ENCODE data around the gene RAMAC. TPM values are rescaled to one million over a fixed set of nuclear protein-coding genes. Genes with fewer than 3 reads are reported as not detected.
A peak's percentile ranks its signal among the peaks of the same experiment; 100 is the strongest.

RAMAC gene
- total RNA-seq, 2 donors from 2014 or later = 37.3 to 40.8 TPM

- Histone ChIP-seq H3K4me1 (ENCODE audit: control insufficient read depth, insufficient read depth, low read length) (peaks cover 6% of the 10 kb centered on the region), H3K4me3 (ENCODE audit: low read length) (peak overlapping the region; percentile 98), H3K9me3 (ENCODE audit: control insufficient read depth, low read length) (no peaks in the 10 kb centered on the region), H3K27ac (ENCODE audit: low read depth, low read length) (no peak overlapping the region), H3K9ac (ENCODE audit: extremely low read depth, low read length, poor library complexity, severe bottlenecking) (no peak overlapping the region), H3K27me3 (ENCODE audit: control insufficient read depth, insufficient read depth, low read length, poor library complexity, severe bottlenecking) (no peaks in the 10 kb centered on the region), H3K36me3 (ENCODE audit: control insufficient read depth, insufficient read depth, low read length) (peaks cover 43% of the 10 kb centered on the region)
- peaks cover 9% of the 10 kb centered on the region for H3K4me1 Mint-ChIP-seq
- H3K36me3 Mint-ChIP-seq (ENCODE audit: low read depth) = peaks cover 39% of the 10 kb centered on the region
- 98 to 100% methylated on average over 6 of the region's 6 CpGs for WGBS, 2 experiments (ENCODE audit: insufficient coverage in 1 of 2, insufficient read length in 1 of 2)
- DNase-seq = no peak
- H3K9me3 Mint-ChIP-seq = peaks cover 19% of the 10 kb centered on the region
- TF ChIP-seq CTCF (conservative IDR thresholded peaks at IDR 0.05) = no peak
- peaks cover 2% of the 10 kb centered on the region for H3K27me3 Mint-ChIP-seq (ENCODE audit: insufficient read depth)
- no peak overlapping the region for H3K27ac Mint-ChIP-seq
- H3K4me3 Mint-ChIP-seq = peak overlapping the region; percentile 97
These were observed 26.6 kb downstream of the RAMAC start for GRCh38 chr15:83012636-83013035.

- H3K4me3 ChIP-seq (ENCODE audit: low read length) = no peak overlapping the region
- H3K27ac ChIP-seq (ENCODE audit: low read depth, low read length) = no peak overlapping the region
- peaks cover 19% of the 10 kb centered on the region for H3K9me3 Mint-ChIP-seq
- DNase-seq = no peak
- peaks cover 9% of the 10 kb centered on the region for H3K4me1 Mint-ChIP-seq
- peaks cover 38% of the 10 kb centered on the region for H3K36me3 Mint-ChIP-seq (ENCODE audit: low read depth)
- WGBS, 2 experiments (ENCODE audit: insufficient coverage in 1 of 2, insufficient read length in 1 of 2) = 80 to 96% methylated on average over 3 to 5 of the region's 5 CpGs
- peaks cover 6% of the 10 kb centered on the region for H3K4me1 ChIP-seq (ENCODE audit: control insufficient read depth, insufficient read depth, low read length)
- H3K9me3 ChIP-seq (ENCODE audit: control insufficient read depth, low read length) = no peaks in the 10 kb centered on the region
- peaks cover 43% of the 10 kb centered on the region for H3K36me3 ChIP-seq (ENCODE audit: control insufficient read depth, insufficient read depth, low read length)
- no peak overlapping the region for H3K4me3 Mint-ChIP-seq
- H3K9ac ChIP-seq (ENCODE audit: extremely low read depth, low read length, poor library complexity, severe bottlenecking) = no peak overlapping the region
- TF ChIP-seq CTCF (conservative IDR thresholded peaks at IDR 0.05) = no peak
- H3K27me3 Mint-ChIP-seq (ENCODE audit: insufficient read depth) = peaks cover 2% of the 10 kb centered on the region
- no peak overlapping the region for H3K27ac Mint-ChIP-seq
- no peaks in the 10 kb centered on the region for H3K27me3 ChIP-seq (ENCODE audit: control insufficient read depth, insufficient read depth, low read length, poor library complexity, severe bottlenecking)
These were observed 28.2 kb downstream of the RAMAC start for GRCh38 chr15:83014205-83014653.

- Mint-ChIP-seq H3K27me3 (ENCODE audit: insufficient read depth) (peaks cover 2% of the 10 kb centered on the region), H3K9me3 (peaks cover 7% of the 10 kb centered on the region), H3K27ac (no peak overlapping the region), H3K4me3 (no peak overlapping the region), H3K36me3 (ENCODE audit: low read depth) (peaks cover 33% of the 10 kb centered on the region), H3K4me1 (peaks cover 9% of the 10 kb centered on the region)
- DNase-seq = no peak
- Histone ChIP-seq H3K9me3 (ENCODE audit: control insufficient read depth, low read length) (no peaks in the 10 kb centered on the region), H3K36me3 (ENCODE audit: control insufficient read depth, insufficient read depth, low read length) (peaks cover 40% of the 10 kb centered on the region), H3K4me1 (ENCODE audit: control insufficient read depth, insufficient read depth, low read length) (peaks cover 6% of the 10 kb centered on the region), H3K27me3 (ENCODE audit: control insufficient read depth, insufficient read depth, low read length, poor library complexity, severe bottlenecking) (no peaks in the 10 kb centered on the region), H3K4me3 (ENCODE audit: low read length) (no peak overlapping the region), H3K9ac (ENCODE audit: extremely low read depth, low read length, poor library complexity, severe bottlenecking) (no peak overlapping the region), H3K27ac (ENCODE audit: low read depth, low read length) (no peak overlapping the region)
- 92 to 95% methylated on average over 4 of the region's 4 CpGs for whole genome bisulfite sequencing, 2 experiments (ENCODE audit: insufficient coverage in 1 of 2, insufficient read length in 1 of 2)
- no peak for TF ChIP-seq CTCF (conservative IDR thresholded peaks at IDR 0.05)
These were observed 29.4 kb downstream of the RAMAC start for GRCh38 chr15:83015361-83015760.

All from endodermal cell (in vitro differentiated cells).